HepG2 (cell line): Measurements from ENCODE around the gene UBAC1. TPM values are rescaled to one million over a fixed set of nuclear protein-coding genes. Genes with fewer than 3 reads are reported as not detected.

Experiments
- FOXA3 ChIP-seq: IDR thresholded peaks from 2 replicates; pipeline ENCODE4 v1.6.1; 2016; ENCODE audit warnings: missing genetic modification reagents, missing compliant biosample characterization
- KDM3A ChIP-seq: IDR thresholded peaks from 2 replicates; pipeline ENCODE4 v1.6.1; 2018; ENCODE audit warnings: low read depth, missing compliant biosample characterization
- NONO ChIP-seq, 2 experiments: fragments of 450-650 bp in 1 of 2; sonication (generic) in 1 of 2; formaldehyde crosslinking in 1 of 2; IDR thresholded peaks in 1 of 2; conservative IDR thresholded peaks in 1 of 2; 2 replicates each; pipeline versions ENCODE4 v1.6.1 to v1.8.0; 2017 to 2022; ENCODE audit warnings: mild to moderate bottlenecking in 1 of 2, missing genetic modification reagents in 1 of 2, moderate library complexity in 1 of 2
- POLR2AphosphoS5 ChIP-seq: IDR thresholded peaks from 2 replicates; pipeline ENCODE4 v1.6.1; 2012; ENCODE audit warnings: low read depth, low read length
- SETDB1 ChIP-seq: sonication (generic); formaldehyde crosslinking; IDR thresholded peaks from 2 replicates; pipeline ENCODE4 v1.5.1; 2020; ENCODE audit warnings: missing genetic modification reagents, mild to moderate bottlenecking, borderline replicate concordance
- TMF1 ChIP-seq: sonication (generic); formaldehyde crosslinking; IDR thresholded peaks from 2 replicates; pipeline ENCODE4 v1.8.1; 2022; ENCODE audit warnings: low read depth, missing genetic modification reagents
- ZFY ChIP-seq: sonication (generic); formaldehyde crosslinking; IDR thresholded peaks from 2 replicates; pipeline ENCODE4 v1.4.0; 2020; ENCODE audit warnings: missing genetic modification reagents
- ZNF224 ChIP-seq: sonication (generic); formaldehyde crosslinking; IDR thresholded peaks from 2 replicates; pipeline ENCODE4 v1.5.0; 2020; ENCODE audit warnings: mild to moderate bottlenecking, missing genetic modification reagents
- ZNF34 ChIP-seq: sonication (generic); formaldehyde crosslinking; IDR thresholded peaks from 2 replicates; pipeline ENCODE4 v1.4.0; 2020; ENCODE audit warnings: mild to moderate bottlenecking, missing genetic modification reagents, borderline replicate concordance
- ZSCAN31 ChIP-seq: sonication (generic); formaldehyde crosslinking; IDR thresholded peaks from 2 replicates; pipeline ENCODE4 v1.5.0; 2020; ENCODE audit warnings: low read depth, mild to moderate bottlenecking, missing genetic modification reagents
- polyA plus RNA-seq, 8 experiments: library from polyadenylated mRNA; depleted of rRNA in 3 of 8; stranded (reverse) in 7 of 8; unstranded in 1 of 8; fragments of >200 nt; fragmentation: Illumina TruSeq in 4 of 8; extraction: Trizol in 4 of 8; gene quantifications; 2 replicates each; pipeline versions ENCODE4 v1.2.1 to v1.2.3, GENCODE V29; 2011 to 2016; ENCODE audit warnings: low read depth in 4 of 8, missing spikeins in 1 of 8, mixed read lengths in 1 of 8; ENCODE audit not compliant: insufficient read depth in 1 of 8
- total RNA-seq, 5 experiments: library from RNA; depleted of rRNA; stranded (reverse); fragments of >200 nt; fragmentation: Illumina TruSeq; extraction: Trizol; gene quantifications; 2 replicates each; pipeline ENCODE4 v1.2.3, GENCODE V29; 2016; ENCODE audit warnings: low read depth in 1 of 5
- TF ChIP-seq, protein P1 (sequence below), 2 experiments: fragments of 450-650 bp in 1 of 2; sonication (generic) in 1 of 2; formaldehyde crosslinking; IDR thresholded peaks; 2 replicates each; pipeline versions ENCODE4 v1.5.0 to v1.8.0; 2020 to 2022; ENCODE audit warnings: mild to moderate bottlenecking in 1 of 2, missing genetic modification reagents in 1 of 2
- TF ChIP-seq, protein P2 (sequence below): sonication (generic); formaldehyde crosslinking; IDR thresholded peaks from 2 replicates; pipeline ENCODE4 v1.5.0; 2020; ENCODE audit warnings: mild to moderate bottlenecking, missing genetic modification reagents
- TF ChIP-seq, protein P3 (sequence below): sonication (generic); formaldehyde crosslinking; IDR thresholded peaks from 2 replicates; pipeline ENCODE4 v1.5.1; 2020; ENCODE audit warnings: missing genetic modification reagents, mild to moderate bottlenecking, borderline replicate concordance
- TF ChIP-seq, protein P4 (sequence below): sonication (generic); formaldehyde crosslinking; conservative IDR thresholded peaks from 2 replicates; pipeline ENCODE4 v1.8.0; 2022; ENCODE audit warnings: low read depth, missing genetic modification reagents
- TF ChIP-seq, protein P5 (sequence below): sonication (generic); formaldehyde crosslinking; IDR thresholded peaks from 2 replicates; pipeline ENCODE4 v1.8.0; 2022; ENCODE audit warnings: missing genetic modification reagents, mild to moderate bottlenecking, borderline replicate concordance
- TF ChIP-seq, protein P6 (sequence below): IDR thresholded peaks from 2 replicates; pipeline ENCODE4 v1.6.1; 2012; ENCODE audit warnings: low read length, improper control_type of control experiment

UBAC1 gene
- total and polyA plus RNA-seq, 2 of the 13 experiments (the other 11 are each of a cell fraction or from before 2014, with no cell fraction given) = 32.2 to 34.1 TPM

DNA sequence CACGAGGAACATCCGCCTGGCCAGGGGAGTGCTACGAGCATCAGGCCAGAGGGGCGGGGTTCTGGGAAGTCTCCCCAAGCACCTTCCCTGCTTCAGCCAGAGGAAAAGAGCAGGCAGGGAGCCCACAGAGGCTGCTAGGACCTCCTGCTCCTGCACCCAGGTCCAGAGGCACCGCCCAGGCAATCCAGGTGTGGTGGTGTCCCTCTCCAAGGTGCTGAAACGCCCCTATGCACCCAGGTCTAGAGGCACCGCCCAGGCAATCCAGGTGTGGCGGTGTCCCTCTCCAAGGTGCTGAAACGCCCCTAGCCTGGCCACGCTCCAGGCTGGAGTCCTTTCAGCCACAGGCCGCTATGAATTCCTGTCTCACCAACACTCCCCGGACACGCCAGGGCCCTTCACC, 10.7 kb upstream of the UBAC1 start (continued):
- TF ChIP-seq, protein P1, sequence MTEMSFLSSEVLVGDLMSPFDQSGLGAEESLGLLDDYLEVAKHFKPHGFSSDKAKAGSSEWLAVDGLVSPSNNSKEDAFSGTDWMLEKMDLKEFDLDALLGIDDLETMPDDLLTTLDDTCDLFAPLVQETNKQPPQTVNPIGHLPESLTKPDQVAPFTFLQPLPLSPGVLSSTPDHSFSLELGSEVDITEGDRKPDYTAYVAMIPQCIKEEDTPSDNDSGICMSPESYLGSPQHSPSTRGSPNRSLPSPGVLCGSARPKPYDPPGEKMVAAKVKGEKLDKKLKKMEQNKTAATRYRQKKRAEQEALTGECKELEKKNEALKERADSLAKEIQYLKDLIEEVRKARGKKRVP (CRISPR knock-in tag; IDR thresholded peaks at IDR 0.05) = peak in 1 of 2 experiments; percentile 88; a peak in 2 of 4 replicates
- TF ChIP-seq TMF1 (CRISPR knock-in tag) (peak; percentile 97), NONO (IDR thresholded peaks at IDR 0.05) (no peak), NONO (CRISPR knock-in tag; conservative IDR thresholded peaks at IDR 0.05) (no peak), ZSCAN31 (CRISPR knock-in tag) (peak; percentile 99), KDM3A (CRISPR knock-in tag) (peak; percentile 90; the same call in 1 of the 2 replicates), ZNF224 (peak; percentile 96), FOXA3 (CRISPR knock-in tag) (peak; percentile 84), SETDB1 (CRISPR knock-in tag) (no peak), ZFY (CRISPR knock-in tag) (peak; percentile 72), POLR2AphosphoS5 (no peak), ZNF34 (CRISPR knock-in tag) (peak; percentile 87; the same call in 1 of the 2 replicates)
- TF ChIP-seq, protein P2, sequence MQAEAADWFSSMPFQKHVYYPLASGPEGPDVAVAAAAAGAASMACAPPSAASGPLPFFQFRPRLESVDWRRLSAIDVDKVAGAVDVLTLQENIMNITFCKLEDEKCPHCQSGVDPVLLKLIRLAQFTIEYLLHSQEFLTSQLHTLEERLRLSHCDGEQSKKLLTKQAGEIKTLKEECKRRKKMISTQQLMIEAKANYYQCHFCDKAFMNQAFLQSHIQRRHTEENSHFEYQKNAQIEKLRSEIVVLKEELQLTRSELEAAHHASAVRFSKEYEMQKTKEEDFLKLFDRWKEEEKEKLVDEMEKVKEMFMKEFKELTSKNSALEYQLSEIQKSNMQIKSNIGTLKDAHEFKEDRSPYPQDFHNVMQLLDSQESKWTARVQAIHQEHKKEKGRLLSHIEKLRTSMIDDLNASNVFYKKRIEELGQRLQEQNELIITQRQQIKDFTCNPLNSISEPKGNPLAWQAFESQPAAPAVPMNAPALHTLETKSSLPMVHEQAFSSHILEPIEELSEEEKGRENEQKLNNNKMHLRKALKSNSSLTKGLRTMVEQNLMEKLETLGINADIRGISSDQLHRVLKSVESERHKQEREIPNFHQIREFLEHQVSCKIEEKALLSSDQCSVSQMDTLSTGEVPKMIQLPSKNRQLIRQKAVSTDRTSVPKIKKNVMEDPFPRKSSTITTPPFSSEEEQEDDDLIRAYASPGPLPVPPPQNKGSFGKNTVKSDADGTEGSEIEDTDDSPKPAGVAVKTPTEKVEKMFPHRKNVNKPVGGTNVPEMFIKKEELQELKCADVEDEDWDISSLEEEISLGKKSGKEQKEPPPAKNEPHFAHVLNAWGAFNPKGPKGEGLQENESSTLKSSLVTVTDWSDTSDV = peak; percentile 96; the same call in 1 of the 2 replicates
- TF ChIP-seq, protein P3, sequence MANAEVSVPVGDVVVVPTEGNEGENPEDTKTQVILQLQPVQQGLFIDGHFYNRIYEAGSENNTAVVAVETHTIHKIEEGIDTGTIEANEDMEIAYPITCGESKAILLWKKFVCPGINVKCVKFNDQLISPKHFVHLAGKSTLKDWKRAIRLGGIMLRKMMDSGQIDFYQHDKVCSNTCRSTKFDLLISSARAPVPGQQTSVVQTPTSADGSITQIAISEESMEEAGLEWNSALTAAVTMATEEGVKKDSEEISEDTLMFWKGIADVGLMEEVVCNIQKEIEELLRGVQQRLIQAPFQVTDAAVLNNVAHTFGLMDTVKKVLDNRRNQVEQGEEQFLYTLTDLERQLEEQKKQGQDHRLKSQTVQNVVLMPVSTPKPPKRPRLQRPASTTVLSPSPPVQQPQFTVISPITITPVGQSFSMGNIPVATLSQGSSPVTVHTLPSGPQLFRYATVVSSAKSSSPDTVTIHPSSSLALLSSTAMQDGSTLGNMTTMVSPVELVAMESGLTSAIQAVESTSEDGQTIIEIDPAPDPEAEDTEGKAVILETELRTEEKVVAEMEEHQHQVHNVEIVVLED (CRISPR knock-in tag) = peak; percentile 71; the same call in 1 of the 2 replicates
- TF ChIP-seq, protein P4, sequence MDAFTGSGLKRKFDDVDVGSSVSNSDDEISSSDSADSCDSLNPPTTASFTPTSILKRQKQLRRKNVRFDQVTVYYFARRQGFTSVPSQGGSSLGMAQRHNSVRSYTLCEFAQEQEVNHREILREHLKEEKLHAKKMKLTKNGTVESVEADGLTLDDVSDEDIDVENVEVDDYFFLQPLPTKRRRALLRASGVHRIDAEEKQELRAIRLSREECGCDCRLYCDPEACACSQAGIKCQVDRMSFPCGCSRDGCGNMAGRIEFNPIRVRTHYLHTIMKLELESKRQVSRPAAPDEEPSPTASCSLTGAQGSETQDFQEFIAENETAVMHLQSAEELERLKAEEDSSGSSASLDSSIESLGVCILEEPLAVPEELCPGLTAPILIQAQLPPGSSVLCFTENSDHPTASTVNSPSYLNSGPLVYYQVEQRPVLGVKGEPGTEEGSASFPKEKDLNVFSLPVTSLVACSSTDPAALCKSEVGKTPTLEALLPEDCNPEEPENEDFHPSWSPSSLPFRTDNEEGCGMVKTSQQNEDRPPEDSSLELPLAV (CRISPR knock-in tag) = peak; percentile 77; the same call in 1 of the 2 replicates
- TF ChIP-seq, protein P5, sequence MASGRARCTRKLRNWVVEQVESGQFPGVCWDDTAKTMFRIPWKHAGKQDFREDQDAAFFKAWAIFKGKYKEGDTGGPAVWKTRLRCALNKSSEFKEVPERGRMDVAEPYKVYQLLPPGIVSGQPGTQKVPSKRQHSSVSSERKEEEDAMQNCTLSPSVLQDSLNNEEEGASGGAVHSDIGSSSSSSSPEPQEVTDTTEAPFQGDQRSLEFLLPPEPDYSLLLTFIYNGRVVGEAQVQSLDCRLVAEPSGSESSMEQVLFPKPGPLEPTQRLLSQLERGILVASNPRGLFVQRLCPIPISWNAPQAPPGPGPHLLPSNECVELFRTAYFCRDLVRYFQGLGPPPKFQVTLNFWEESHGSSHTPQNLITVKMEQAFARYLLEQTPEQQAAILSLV = peak; percentile 99
- TF ChIP-seq, protein P6, sequence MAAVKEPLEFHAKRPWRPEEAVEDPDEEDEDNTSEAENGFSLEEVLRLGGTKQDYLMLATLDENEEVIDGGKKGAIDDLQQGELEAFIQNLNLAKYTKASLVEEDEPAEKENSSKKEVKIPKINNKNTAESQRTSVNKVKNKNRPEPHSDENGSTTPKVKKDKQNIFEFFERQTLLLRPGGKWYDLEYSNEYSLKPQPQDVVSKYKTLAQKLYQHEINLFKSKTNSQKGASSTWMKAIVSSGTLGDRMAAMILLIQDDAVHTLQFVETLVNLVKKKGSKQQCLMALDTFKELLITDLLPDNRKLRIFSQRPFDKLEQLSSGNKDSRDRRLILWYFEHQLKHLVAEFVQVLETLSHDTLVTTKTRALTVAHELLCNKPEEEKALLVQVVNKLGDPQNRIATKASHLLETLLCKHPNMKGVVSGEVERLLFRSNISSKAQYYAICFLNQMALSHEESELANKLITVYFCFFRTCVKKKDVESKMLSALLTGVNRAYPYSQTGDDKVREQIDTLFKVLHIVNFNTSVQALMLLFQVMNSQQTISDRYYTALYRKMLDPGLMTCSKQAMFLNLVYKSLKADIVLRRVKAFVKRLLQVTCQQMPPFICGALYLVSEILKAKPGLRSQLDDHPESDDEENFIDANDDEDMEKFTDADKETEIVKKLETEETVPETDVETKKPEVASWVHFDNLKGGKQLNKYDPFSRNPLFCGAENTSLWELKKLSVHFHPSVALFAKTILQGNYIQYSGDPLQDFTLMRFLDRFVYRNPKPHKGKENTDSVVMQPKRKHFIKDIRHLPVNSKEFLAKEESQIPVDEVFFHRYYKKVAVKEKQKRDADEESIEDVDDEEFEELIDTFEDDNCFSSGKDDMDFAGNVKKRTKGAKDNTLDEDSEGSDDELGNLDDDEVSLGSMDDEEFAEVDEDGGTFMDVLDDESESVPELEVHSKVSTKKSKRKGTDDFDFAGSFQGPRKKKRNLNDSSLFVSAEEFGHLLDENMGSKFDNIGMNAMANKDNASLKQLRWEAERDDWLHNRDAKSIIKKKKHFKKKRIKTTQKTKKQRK = no peak
